HepG2 (cell line): ENCODE data around the gene ASTN2. TPM values are rescaled to one million over a fixed set of nuclear protein-coding genes. Genes with fewer than 3 reads are reported as not detected.

Experiments used
- ATAC-seq: fragments of 200-7000 bp; cut with Tn5 transposase; 3 replicates; pipeline ENCODE4 v1.9.1; 2020; ENCODE audit warnings: mild to moderate bottlenecking, moderate library complexity
- BruUV-seq: library from RNA; stranded (reverse); fragments of 400-500 nt; replicated peaks from 2 replicates; lab custom pipeline; 2021; lab: Mats Ljungman, UMichigan
- CTCF ChIA-PET: fragments of 300-600 bp; formaldehyde crosslinking; extraction: SDS; loops from one replicate; lab custom pipeline; 2021; ENCODE audit warnings: low total read pairs, inconsistent platforms, low intra/inter-chr PET ratio; lab: Yijun Ruan, JAX
- POLR2A ChIA-PET: fragments of 350-600 bp; sonication (Branson Sonifier 250); formaldehyde crosslinking; loops from one replicate; lab custom pipeline; 2020; ENCODE audit warnings: antibody characterized with exemption, inconsistent platforms; lab: Yijun Ruan, JAX
- DNase-seq: peaks from one replicate; pipeline ENCODE4 v3.0.0-alpha.2; 2015; ENCODE audit warnings: low spot score
- FAIRE-seq: peaks from 3 replicates; lab custom pipeline; 2011; peaks lifted over from hg19 to GRCh38; lab: Jason Lieb, UNC
- H2AFZ ChIP-seq: one replicate; pipeline ENCODE4 v1.6.1; 2011; ENCODE audit warnings: low read length, inconsistent platforms
- H3K27ac ChIP-seq: fragments of 300-600 bp; 3 replicates; pipeline ENCODE4 v1.8.0; 2011; ENCODE audit warnings: mixed run types, mild to moderate bottlenecking, mixed read lengths, low read length, inconsistent platforms; ENCODE audit not compliant: insufficient read depth; ENCODE audit errors: extremely low read length
- H3K27me3 ChIP-seq, 2 experiments: fragments of 200-600 bp in 1 of 2; 2 replicates in 1 of 2; 3 replicates in 1 of 2; pipeline versions ENCODE4 v1.6.0 to v1.8.0; 2011; ENCODE audit warnings: low read length in 2 of 2, mild to moderate bottlenecking in 2 of 2, moderate library complexity in 2 of 2, inconsistent platforms in 1 of 2; ENCODE audit not compliant: insufficient read depth in 2 of 2, control insufficient read depth in 1 of 2
- H3K36me3 ChIP-seq, 2 experiments: fragments of 200-600 bp in 1 of 2; replicated peaks in 1 of 2; 2 replicates in 1 of 2; 3 replicates in 1 of 2; pipeline versions ENCODE4 v1.5.1 to v1.8.0; 2011; ENCODE audit warnings: low read length in 2 of 2, inconsistent platforms in 1 of 2; ENCODE audit not compliant: insufficient read depth in 2 of 2, control insufficient read depth in 1 of 2
- H3K4me1 ChIP-seq: 2 replicates; pipeline ENCODE4 v1.5.1; 2012; ENCODE audit warnings: low read length, inconsistent platforms; ENCODE audit not compliant: insufficient read depth
- H3K4me2 ChIP-seq: 2 replicates; pipeline ENCODE4 v1.6.0; 2011; ENCODE audit warnings: low read depth, low read length, inconsistent platforms
- H3K4me3 ChIP-seq, 3 experiments: fragments of 200-600 bp in 1 of 3; sonication (generic), shearing (Covaris generic) in 1 of 3; replicated peaks in 1 of 3; 2 replicates each; pipeline ENCODE4 v1.5.1; 2011 to 2016; ENCODE audit warnings: low read length in 3 of 3, inconsistent platforms in 2 of 3, low read depth in 2 of 3, mild to moderate bottlenecking in 2 of 3, control low read depth in 1 of 3, mixed read lengths in 1 of 3; ENCODE audit not compliant: insufficient read depth in 1 of 3
- H3K79me2 ChIP-seq: one replicate; pipeline ENCODE4 v1.6.1; 2011; ENCODE audit warnings: low read length, inconsistent platforms; ENCODE audit not compliant: insufficient read depth
- H3K9ac ChIP-seq: 2 replicates; pipeline ENCODE4 v1.6.0; 2011; ENCODE audit warnings: mild to moderate bottlenecking, low read depth, low read length, inconsistent platforms; ENCODE audit not compliant: insufficient read depth
- H3K9me3 ChIP-seq: 2 replicates; pipeline ENCODE4 v1.5.1; 2012; ENCODE audit warnings: mild to moderate bottlenecking, low read length
- H4K20me1 ChIP-seq: 2 replicates; pipeline ENCODE4 v1.6.0; 2011; ENCODE audit warnings: inconsistent platforms, mild to moderate bottlenecking, low read length, moderate library complexity; ENCODE audit not compliant: insufficient read depth
- CCAR2 ChIP-seq: fragments of 200-400 bp; formaldehyde crosslinking; optimal IDR thresholded peaks from 2 replicates; pipeline ENCODE3; 2018; ENCODE audit warnings: low read depth, mild to moderate bottlenecking, low read length, moderate library complexity
- NPAS2 ChIP-seq: sonication (generic); formaldehyde crosslinking; IDR thresholded peaks from 2 replicates; pipeline ENCODE4 v1.8.0; 2022; ENCODE audit warnings: mild to moderate bottlenecking, missing genetic modification reagents, borderline replicate concordance
- THYN1 ChIP-seq: sonication (generic); formaldehyde crosslinking; IDR thresholded peaks from 2 replicates; pipeline ENCODE4 v1.8.1; 2023; ENCODE audit warnings: low read depth, mild to moderate bottlenecking, moderate library complexity, missing genetic modification reagents, borderline replicate concordance
- ZC3H13 ChIP-seq: sonication (generic); formaldehyde crosslinking; IDR thresholded peaks from 2 replicates; pipeline ENCODE4 v1.8.1; 2023; ENCODE audit warnings: mild to moderate bottlenecking, missing genetic modification reagents, moderate library complexity
- ZKSCAN5 ChIP-seq: sonication (generic); formaldehyde crosslinking; IDR thresholded peaks from 2 replicates; pipeline ENCODE4 v1.5.1; 2020; ENCODE audit warnings: mild to moderate bottlenecking, missing genetic modification reagents
- ZNF484 ChIP-seq: sonication (generic); formaldehyde crosslinking; IDR thresholded peaks from 2 replicates; pipeline ENCODE4 v1.5.1; 2020; ENCODE audit warnings: mild to moderate bottlenecking, low read depth, missing genetic modification reagents, borderline replicate concordance
- ZNF841 ChIP-seq: sonication (generic); formaldehyde crosslinking; IDR thresholded peaks from 2 replicates; pipeline ENCODE4 v1.8.1; 2023; ENCODE audit warnings: missing genetic modification reagents, borderline replicate concordance
- ZNF850 ChIP-seq: sonication (generic); formaldehyde crosslinking; conservative IDR thresholded peaks from 2 replicates; pipeline ENCODE4 v1.9.0; 2021; ENCODE audit warnings: mild to moderate bottlenecking, missing genetic modification reagents
- WGBS: methylation state at CpG from one replicate; pipeline ENCODE4 v1.1.6; 2017; ENCODE audit warnings: low lambda C conversion rate; 5-methylcytosine and 5-hydroxymethylcytosine counted together
- in situ Hi-C: cut with HindIII; loops from 2 replicates; pipeline ENCODE4 v1.10.0; 2017; ENCODE audit warnings: low pct_unique_long_range_greater_than_20kb; ENCODE audit not compliant: extremely low pct_ligation_motif_present
- intact Hi-C: fragments of 100-400 bp; cut with micrococcal nuclease; formaldehyde crosslinking; loops from one replicate; pipeline ENCODE4 v1.10.0; 2022; ENCODE audit not compliant: unreplicated experiment
- polyA plus RNA-seq, 8 experiments: library from polyadenylated mRNA; depleted of rRNA in 3 of 8; stranded (reverse) in 7 of 8; unstranded in 1 of 8; fragments of >200 nt; fragmentation: Illumina TruSeq in 4 of 8; extraction: Trizol in 4 of 8; gene quantifications; 2 replicates each; pipeline versions ENCODE4 v1.2.1 to v1.2.3, GENCODE V29; 2011 to 2016; ENCODE audit warnings: low read depth in 4 of 8, missing spikeins in 1 of 8, mixed read lengths in 1 of 8; ENCODE audit not compliant: insufficient read depth in 1 of 8
- total RNA-seq, 5 experiments: library from RNA; depleted of rRNA; stranded (reverse); fragments of >200 nt; fragmentation: Illumina TruSeq; extraction: Trizol; gene quantifications; 2 replicates each; pipeline ENCODE4 v1.2.3, GENCODE V29; 2016; ENCODE audit warnings: low read depth in 1 of 5
- TF ChIP-seq, protein P1 (sequence below): sonication (generic); formaldehyde crosslinking; IDR thresholded peaks from 2 replicates; pipeline ENCODE4 v1.5.1; 2020; ENCODE audit warnings: missing genetic modification reagents, mild to moderate bottlenecking, borderline replicate concordance
- TF ChIP-seq, protein P2 (sequence below), 2 experiments: fragments of 450-650 bp in 1 of 2; sonication (generic) in 1 of 2; formaldehyde crosslinking in 1 of 2; IDR thresholded peaks; 2 replicates each; pipeline versions ENCODE4 v1.6.1 to v1.8.0; 2016 to 2022; ENCODE audit warnings: antibody characterized with exemption in 1 of 2, mild to moderate bottlenecking in 1 of 2, missing genetic modification reagents in 1 of 2
- TF ChIP-seq, protein P3 (sequence below): sonication (generic); formaldehyde crosslinking; IDR thresholded peaks from 2 replicates; pipeline ENCODE4 v1.4.0; 2020; ENCODE audit warnings: missing genetic modification reagents

The ASTN2 gene
- total and polyA plus RNA-seq, 2 of the 13 experiments (the other 11 are each of a cell fraction or from before 2014, with no cell fraction given): 5.2 to 13.5 TPM

DNA sequence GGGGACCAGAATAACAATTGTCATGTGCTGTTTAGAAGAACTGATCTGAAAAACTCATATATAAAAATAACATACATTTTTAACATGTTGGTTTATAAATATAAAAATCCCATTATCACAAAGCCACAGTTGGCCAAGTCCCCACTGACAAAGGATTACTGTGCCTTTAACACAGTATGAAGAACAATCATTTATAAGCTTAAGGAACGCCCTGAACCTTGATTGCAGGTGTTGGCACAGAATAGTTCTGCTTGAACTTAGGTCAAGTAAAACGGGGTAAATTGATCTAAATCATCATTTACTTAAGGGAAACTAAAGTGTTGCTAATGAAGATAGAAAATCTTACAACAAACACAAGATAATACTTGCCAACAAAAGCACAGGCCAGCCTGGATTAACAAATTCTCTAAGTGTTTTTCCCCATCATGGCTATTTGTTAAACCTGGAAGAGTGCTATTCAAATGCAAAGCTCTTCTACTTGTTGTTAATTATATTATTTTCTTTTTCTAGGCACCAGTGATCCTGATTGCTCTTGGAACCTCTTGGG lies 46.1 kb downstream of the ASTN2 start:
- H3K4me2 ChIP-seq: no peak overlapping the region
- BruUV-seq: no TSS peak
- H3K4me3 ChIP-seq: no peak overlapping the region
- no peaks in the 10 kb centered on the region for H3K36me3 ChIP-seq
- intact Hi-C loops: no loop called here
- ATAC-seq: no peak
- DNase-seq: no peak
- WGBS: 1% methylated on average over 2 of the region's 2 CpGs
- ChIA-PET CTCF (no interaction called here), POLR2A (no interaction called here)
- no peak overlapping the region for H2AFZ ChIP-seq
- no peaks in the 10 kb centered on the region for H3K4me1 ChIP-seq
- H3K79me2 ChIP-seq: no peaks in the 10 kb centered on the region
- in situ Hi-C loops: no loop called here
- H3K9ac ChIP-seq: no peak overlapping the region
- H4K20me1 ChIP-seq: no peaks in the 10 kb centered on the region
- H3K27me3 ChIP-seq: no peaks in the 10 kb centered on the region
- no peaks in the 10 kb centered on the region for H3K9me3 ChIP-seq
- no peak overlapping the region for H3K27ac ChIP-seq
- no peak for FAIRE-seq
- TF ChIP-seq ZNF850 (no peak), ZNF484 (CRISPR knock-in tag) (no peak), ZKSCAN5 (CRISPR knock-in tag) (no peak), ZNF841 (CRISPR knock-in tag) (no peak), CCAR2 (no peak), ZC3H13 (CRISPR knock-in tag) (no peak), THYN1 (no peak), NPAS2 (no peak)
- TF ChIP-seq, protein P1, sequence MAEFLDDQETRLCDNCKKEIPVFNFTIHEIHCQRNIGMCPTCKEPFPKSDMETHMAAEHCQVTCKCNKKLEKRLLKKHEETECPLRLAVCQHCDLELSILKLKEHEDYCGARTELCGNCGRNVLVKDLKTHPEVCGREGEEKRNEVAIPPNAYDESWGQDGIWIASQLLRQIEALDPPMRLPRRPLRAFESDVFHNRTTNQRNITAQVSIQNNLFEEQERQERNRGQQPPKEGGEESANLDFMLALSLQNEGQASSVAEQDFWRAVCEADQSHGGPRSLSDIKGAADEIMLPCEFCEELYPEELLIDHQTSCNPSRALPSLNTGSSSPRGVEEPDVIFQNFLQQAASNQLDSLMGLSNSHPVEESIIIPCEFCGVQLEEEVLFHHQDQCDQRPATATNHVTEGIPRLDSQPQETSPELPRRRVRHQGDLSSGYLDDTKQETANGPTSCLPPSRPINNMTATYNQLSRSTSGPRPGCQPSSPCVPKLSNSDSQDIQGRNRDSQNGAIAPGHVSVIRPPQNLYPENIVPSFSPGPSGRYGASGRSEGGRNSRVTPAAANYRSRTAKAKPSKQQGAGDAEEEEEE: no peak
- TF ChIP-seq, protein P2, sequence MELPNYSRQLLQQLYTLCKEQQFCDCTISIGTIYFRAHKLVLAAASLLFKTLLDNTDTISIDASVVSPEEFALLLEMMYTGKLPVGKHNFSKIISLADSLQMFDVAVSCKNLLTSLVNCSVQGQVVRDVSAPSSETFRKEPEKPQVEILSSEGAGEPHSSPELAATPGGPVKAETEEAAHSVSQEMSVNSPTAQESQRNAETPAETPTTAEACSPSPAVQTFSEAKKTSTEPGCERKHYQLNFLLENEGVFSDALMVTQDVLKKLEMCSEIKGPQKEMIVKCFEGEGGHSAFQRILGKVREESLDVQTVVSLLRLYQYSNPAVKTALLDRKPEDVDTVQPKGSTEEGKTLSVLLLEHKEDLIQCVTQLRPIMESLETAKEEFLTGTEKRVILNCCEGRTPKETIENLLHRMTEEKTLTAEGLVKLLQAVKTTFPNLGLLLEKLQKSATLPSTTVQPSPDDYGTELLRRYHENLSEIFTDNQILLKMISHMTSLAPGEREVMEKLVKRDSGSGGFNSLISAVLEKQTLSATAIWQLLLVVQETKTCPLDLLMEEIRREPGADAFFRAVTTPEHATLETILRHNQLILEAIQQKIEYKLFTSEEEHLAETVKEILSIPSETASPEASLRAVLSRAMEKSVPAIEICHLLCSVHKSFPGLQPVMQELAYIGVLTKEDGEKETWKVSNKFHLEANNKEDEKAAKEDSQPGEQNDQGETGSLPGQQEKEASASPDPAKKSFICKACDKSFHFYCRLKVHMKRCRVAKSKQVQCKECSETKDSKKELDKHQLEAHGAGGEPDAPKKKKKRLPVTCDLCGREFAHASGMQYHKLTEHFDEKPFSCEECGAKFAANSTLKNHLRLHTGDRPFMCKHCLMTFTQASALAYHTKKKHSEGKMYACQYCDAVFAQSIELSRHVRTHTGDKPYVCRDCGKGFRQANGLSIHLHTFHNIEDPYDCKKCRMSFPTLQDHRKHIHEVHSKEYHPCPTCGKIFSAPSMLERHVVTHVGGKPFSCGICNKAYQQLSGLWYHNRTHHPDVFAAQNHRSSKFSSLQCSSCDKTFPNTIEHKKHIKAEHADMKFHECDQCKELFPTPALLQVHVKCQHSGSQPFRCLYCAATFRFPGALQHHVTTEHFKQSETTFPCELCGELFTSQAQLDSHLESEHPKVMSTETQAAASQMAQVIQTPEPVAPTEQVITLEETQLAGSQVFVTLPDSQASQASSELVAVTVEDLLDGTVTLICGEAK (IDR thresholded peaks at IDR 0.05): no peak
- TF ChIP-seq, protein P2 (CRISPR knock-in tag; IDR thresholded peaks at IDR 0.05): no peak
- TF ChIP-seq, protein P3, sequence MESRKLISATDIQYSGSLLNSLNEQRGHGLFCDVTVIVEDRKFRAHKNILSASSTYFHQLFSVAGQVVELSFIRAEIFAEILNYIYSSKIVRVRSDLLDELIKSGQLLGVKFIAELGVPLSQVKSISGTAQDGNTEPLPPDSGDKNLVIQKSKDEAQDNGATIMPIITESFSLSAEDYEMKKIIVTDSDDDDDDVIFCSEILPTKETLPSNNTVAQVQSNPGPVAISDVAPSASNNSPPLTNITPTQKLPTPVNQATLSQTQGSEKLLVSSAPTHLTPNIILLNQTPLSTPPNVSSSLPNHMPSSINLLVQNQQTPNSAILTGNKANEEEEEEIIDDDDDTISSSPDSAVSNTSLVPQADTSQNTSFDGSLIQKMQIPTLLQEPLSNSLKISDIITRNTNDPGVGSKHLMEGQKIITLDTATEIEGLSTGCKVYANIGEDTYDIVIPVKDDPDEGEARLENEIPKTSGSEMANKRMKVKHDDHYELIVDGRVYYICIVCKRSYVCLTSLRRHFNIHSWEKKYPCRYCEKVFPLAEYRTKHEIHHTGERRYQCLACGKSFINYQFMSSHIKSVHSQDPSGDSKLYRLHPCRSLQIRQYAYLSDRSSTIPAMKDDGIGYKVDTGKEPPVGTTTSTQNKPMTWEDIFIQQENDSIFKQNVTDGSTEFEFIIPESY (CRISPR knock-in tag): no peak
